H1 (cell line): ENCODE data around the gene SSTR4. TPM values are rescaled to one million over a fixed set of nuclear protein-coding genes. Genes with fewer than 3 reads are reported as not detected.

Source experiments
- CTCF ChIA-PET: fragments of 300-600 bp; sonication (Branson Sonifier 250); formaldehyde crosslinking; loops from one replicate; lab custom pipeline; 2021; ENCODE audit not compliant: partially characterized antibody; lab: Charles Lee
- POLR2A ChIA-PET: fragments of 300-600 bp; sonication (Branson Sonifier 250); formaldehyde crosslinking; loops from one replicate; lab custom pipeline; 2021; ENCODE audit warnings: inconsistent platforms; ENCODE audit not compliant: partially characterized antibody; lab: Charles Lee
- DNase-seq, 2 experiments: peaks; one replicate each; pipeline versions ENCODE4 v3.0.0 to v3.0.0-alpha.2; 2010 to 2022; ENCODE audit warnings: low spot score in 2 of 2, low read depth in 1 of 2, mixed read lengths in 1 of 2
- FAIRE-seq: peaks from 2 replicates; lab custom pipeline; 2011; peaks lifted over from hg19 to GRCh38; lab: Jason Lieb, UNC
- H2AFZ ChIP-seq: 2 replicates; pipeline ENCODE4 v1.8.1; 2012; ENCODE audit warnings: low read length, inconsistent platforms
- H2AK5ac ChIP-seq: 2 replicates; pipeline ENCODE4 v1.6.1; 2013; ENCODE audit warnings: low read depth, low read length
- H2BK120ac ChIP-seq: replicated peaks from 2 replicates; pipeline ENCODE3; 2013; ENCODE audit warnings: low read depth, low read length, inconsistent platforms
- H2BK12ac ChIP-seq: 2 replicates; pipeline ENCODE4 v1.6.1; 2013; ENCODE audit warnings: low read depth, low read length
- H2BK15ac ChIP-seq: 2 replicates; pipeline ENCODE4 v1.6.1; 2013; ENCODE audit warnings: low read length
- H2BK20ac ChIP-seq: 2 replicates; pipeline ENCODE4 v1.6.1; 2013; ENCODE audit warnings: low read length
- H2BK5ac ChIP-seq: 2 replicates; pipeline ENCODE4 v1.6.1; 2013; ENCODE audit warnings: low read depth, low read length
- H3K14ac ChIP-seq: 2 replicates; pipeline ENCODE4 v1.6.1; 2013; ENCODE audit warnings: inconsistent platforms; ENCODE audit not compliant: insufficient read length
- H3K18ac ChIP-seq: 2 replicates; pipeline ENCODE4 v1.6.1; 2013; ENCODE audit warnings: low read length; ENCODE audit errors: extremely low read depth
- H3K23ac ChIP-seq: 2 replicates; pipeline ENCODE4 v1.6.1; 2013; ENCODE audit warnings: inconsistent platforms; ENCODE audit not compliant: insufficient read length
- H3K23me2 ChIP-seq: 2 replicates; pipeline ENCODE4 v1.6.1; 2013; ENCODE audit warnings: low read depth, low read length
- H3K27ac ChIP-seq: 2 replicates; pipeline ENCODE4 v1.6.1; 2011; ENCODE audit warnings: low read depth, low read length, inconsistent platforms
- H3K27me3 ChIP-seq, 4 experiments: replicated peaks in 1 of 4; 1 replicate in 1 of 4; 2 replicates in 3 of 4; pipeline versions ENCODE4 v1.6.1 to v1.8.1; 2011 to 2013; ENCODE audit warnings: low read length in 3 of 4, mild to moderate bottlenecking in 3 of 4, inconsistent platforms in 2 of 4, mixed read lengths in 2 of 4, moderate library complexity in 1 of 4; ENCODE audit not compliant: control insufficient read depth in 3 of 4, insufficient read depth in 3 of 4; ENCODE audit errors: extremely low read depth in 1 of 4
- H3K36me3 ChIP-seq, 4 experiments: 2 replicates each; pipeline versions ENCODE4 v1.6.1 to v1.8.1; 2011 to 2013; ENCODE audit warnings: mild to moderate bottlenecking in 4 of 4, low read length in 3 of 4, moderate library complexity in 2 of 4, control low read depth in 1 of 4, inconsistent platforms in 1 of 4; ENCODE audit not compliant: insufficient read depth in 4 of 4, control insufficient read depth in 2 of 4
- H3K4ac ChIP-seq: replicated peaks from 2 replicates; pipeline ENCODE3; 2013; ENCODE audit warnings: low read length, low read depth, mixed read lengths, inconsistent platforms; ENCODE audit not compliant: insufficient read length
- H3K4me1 ChIP-seq, 4 experiments: replicated peaks in 1 of 4; 1 replicate in 1 of 4; 2 replicates in 3 of 4; pipeline versions ENCODE4 v1.6.1 to v1.8.1; 2011 to 2013; ENCODE audit warnings: low read length in 3 of 4, inconsistent platforms in 2 of 4, mixed read lengths in 1 of 4; ENCODE audit not compliant: insufficient read depth in 4 of 4, control insufficient read depth in 3 of 4
- H3K4me2 ChIP-seq, 2 experiments: 2 replicates each; pipeline versions ENCODE4 v1.6.1 to v1.8.1; 2011 to 2013; ENCODE audit warnings: low read depth in 2 of 2, low read length in 2 of 2, control low read depth in 1 of 2, inconsistent platforms in 1 of 2, mild to moderate bottlenecking in 1 of 2; ENCODE audit not compliant: insufficient read depth in 1 of 2
- H3K4me3 ChIP-seq, 4 experiments: fragments of 200-600, 300-600 bp in 1 of 4; sonication (generic), shearing (Covaris generic), sonication (Bioruptor Twin) in 1 of 4; 2 replicates each; pipeline versions ENCODE4 v1.5.1 to v1.8.1; 2011 to 2016; ENCODE audit warnings: low read length in 4 of 4, low read depth in 3 of 4, control low read depth in 2 of 4, inconsistent platforms in 2 of 4, mild to moderate bottlenecking in 2 of 4, mixed read lengths in 1 of 4, moderate library complexity in 1 of 4; ENCODE audit not compliant: insufficient read depth in 2 of 4; ENCODE audit errors: extremely low read depth in 1 of 4
- H3K56ac ChIP-seq: replicated peaks from 2 replicates; pipeline ENCODE3; 2013; ENCODE audit warnings: low read depth, mild to moderate bottlenecking, mixed read lengths, low read length, inconsistent platforms; ENCODE audit not compliant: insufficient read length
- H3K79me1 ChIP-seq: 2 replicates; pipeline ENCODE4 v1.6.1; 2013; ENCODE audit warnings: low read depth, low read length, control low read depth
- H3K79me2 ChIP-seq, 2 experiments: 2 replicates each; pipeline versions ENCODE4 v1.6.1 to v1.8.1; 2012 to 2013; ENCODE audit warnings: low read length in 2 of 2, mild to moderate bottlenecking in 2 of 2, inconsistent platforms in 1 of 2; ENCODE audit not compliant: insufficient read depth in 2 of 2, control insufficient read depth in 1 of 2
- H3K9ac ChIP-seq, 4 experiments: replicated peaks in 1 of 4; 1 replicate in 1 of 4; 2 replicates in 3 of 4; pipeline versions ENCODE4 v1.6.1 to v1.8.1; 2011 to 2013; ENCODE audit warnings: low read depth in 3 of 4, low read length in 3 of 4, control low read depth in 2 of 4, mild to moderate bottlenecking in 2 of 4, moderate library complexity in 2 of 4, inconsistent platforms in 1 of 4; ENCODE audit errors: extremely low read depth in 1 of 4
- H3K9me3 ChIP-seq, 2 experiments: 2 replicates each; pipeline versions ENCODE4 v1.6.1 to v1.8.1; 2012 to 2013; ENCODE audit warnings: mild to moderate bottlenecking in 2 of 2, moderate library complexity in 2 of 2, control low read depth in 1 of 2, inconsistent platforms in 1 of 2, low read depth in 1 of 2, low read length in 1 of 2, mixed read lengths in 1 of 2; ENCODE audit not compliant: insufficient read depth in 2 of 2
- H4K20me1 ChIP-seq, 2 experiments: replicated peaks in 1 of 2; 2 replicates each; pipeline versions ENCODE3 to v1.8.1; 2011 to 2013; ENCODE audit warnings: inconsistent platforms in 2 of 2, low read length in 2 of 2, mild to moderate bottlenecking in 1 of 2; ENCODE audit not compliant: insufficient read depth in 2 of 2, control insufficient read depth in 1 of 2
- H4K5ac ChIP-seq: 2 replicates; pipeline ENCODE4 v1.6.1; 2013; ENCODE audit warnings: low read length, low read depth, mixed read lengths, inconsistent platforms; ENCODE audit not compliant: insufficient read length
- H4K8ac ChIP-seq: 2 replicates; pipeline ENCODE4 v1.8.0; 2013; ENCODE audit warnings: mild to moderate bottlenecking, moderate library complexity, low read length, inconsistent platforms; ENCODE audit not compliant: insufficient read depth; ENCODE audit errors: extremely low read depth
- H4K91ac ChIP-seq: replicated peaks from 2 replicates; pipeline ENCODE3; 2013; ENCODE audit warnings: low read length, mixed read lengths, inconsistent platforms; ENCODE audit not compliant: insufficient read length
- BACH1 ChIP-seq: IDR thresholded peaks from 2 replicates; pipeline ENCODE4 v1.6.1; 2012; ENCODE audit warnings: low read length, improper control_type of control experiment
- EZH2 ChIP-seq: fragments of 200-600 bp; sonication (generic); IDR thresholded peaks from 2 replicates; pipeline ENCODE4 v1.7.1; 2012; ENCODE audit warnings: low read depth, mild to moderate bottlenecking, moderate library complexity, low read length, inconsistent platforms; ENCODE audit not compliant: severe bottlenecking
- SIN3A ChIP-seq, 2 experiments: IDR thresholded peaks in 1 of 2; conservative IDR thresholded peaks in 1 of 2; 2 replicates each; pipeline ENCODE4 v1.6.1; 2011 to 2012; ENCODE audit warnings: low read length in 2 of 2, improper control_type of control experiment in 1 of 2, low read depth in 1 of 2, mild to moderate bottlenecking in 1 of 2
- WGBS, 2 experiments: shearing (Covaris generic) in 1 of 2; methylation state at CpG; one replicate each; pipeline versions ENCODE4 v1.1.6 to v1.1.7; 2013 to 2015; ENCODE audit warnings: low lambda C conversion rate in 2 of 2, mixed read lengths in 2 of 2, inconsistent platforms in 1 of 2, low coverage in 1 of 2, missing lambda C conversion rate in 1 of 2; ENCODE audit not compliant: insufficient replicate concordance in 2 of 2, insufficient coverage in 1 of 2, insufficient read length in 1 of 2; ENCODE audit errors: extremely low coverage in 1 of 2, missing lambda C conversion rate in 1 of 2; 5-methylcytosine and 5-hydroxymethylcytosine counted together
- polyA plus RNA-seq, 7 experiments: library from polyadenylated mRNA; depleted of rRNA in 3 of 7; stranded (reverse) in 5 of 7; unstranded in 2 of 7; fragments of >200 nt in 5 of 7; fragments of 200-250 nt in 2 of 7; gene quantifications; 1 replicate in 5 of 7; 2 replicates in 1 of 7; 4 replicates in 1 of 7; pipeline versions ENCODE4 v1.2.1 to v1.2.3, GENCODE V29; 2011 to 2013; ENCODE audit warnings: missing spikeins in 2 of 7, mixed read lengths in 2 of 7
- total RNA-seq: library from RNA; stranded (reverse); fragmentation: NEBNext Ultra II Directional; extraction: Animal tissue kit (Norgen Biotek cat#: 25700); gene quantifications from 2 replicates; pipeline ENCODE4 v1.2.1, GENCODE V29; 2021
- TF ChIP-seq, protein P1 (sequence below): IDR thresholded peaks from 2 replicates; pipeline ENCODE4 v1.6.1; 2012; ENCODE audit warnings: inconsistent platforms

The SSTR4 gene
- total and polyA plus RNA-seq, 2 of the 8 experiments (the other 6 are each of a cell fraction or from before 2014, with no cell fraction given) = 0.05 TPM; not detected in 1

DNA sequence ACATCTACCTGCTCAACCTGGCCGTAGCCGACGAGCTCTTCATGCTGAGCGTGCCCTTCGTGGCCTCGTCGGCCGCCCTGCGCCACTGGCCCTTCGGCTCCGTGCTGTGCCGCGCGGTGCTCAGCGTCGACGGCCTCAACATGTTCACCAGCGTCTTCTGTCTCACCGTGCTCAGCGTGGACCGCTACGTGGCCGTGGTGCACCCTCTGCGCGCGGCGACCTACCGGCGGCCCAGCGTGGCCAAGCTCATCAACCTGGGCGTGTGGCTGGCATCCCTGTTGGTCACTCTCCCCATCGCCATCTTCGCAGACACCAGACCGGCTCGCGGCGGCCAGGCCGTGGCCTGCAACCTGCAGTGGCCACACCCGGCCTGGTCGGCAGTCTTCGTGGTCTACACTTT lies 619 bp downstream of the SSTR4 start:
- Histone ChIP-seq H3K23me2 (peaks cover 2% of the 10 kb centered on the region; the same call in 1 of the 2 replicates), H2AK5ac (no peak overlapping the region), H4K91ac (peak overlapping the region; percentile 67), H2BK20ac (no peak overlapping the region), H3K56ac (no peak overlapping the region), H3K14ac (no peak overlapping the region), H3K23ac (no peak overlapping the region), H3K4me3 (peak overlapping the region in 3 of 4 experiments; percentile 19 to 63 (median 24); a peak in 6 of 8 replicates), H4K5ac (no peak overlapping the region), H3K4me1 (peaks cover 0 to 3% (median 0%) of the 10 kb centered on the region in 4 experiments; a peak in 1 of 7 replicates), H3K36me3 (no peaks in the 10 kb centered on the region; a peak in 1 of 8 replicates), H2BK15ac (peak overlapping the region; percentile 61; the same call in 1 of the 2 replicates)
- 88% methylated on average over 35 of the region's 41 CpGs; no CpG with 5 or more reads in 1 of the 2 experiments for WGBS, 2 experiments
- FAIRE-seq = no peak
- TF ChIP-seq, protein P1, sequence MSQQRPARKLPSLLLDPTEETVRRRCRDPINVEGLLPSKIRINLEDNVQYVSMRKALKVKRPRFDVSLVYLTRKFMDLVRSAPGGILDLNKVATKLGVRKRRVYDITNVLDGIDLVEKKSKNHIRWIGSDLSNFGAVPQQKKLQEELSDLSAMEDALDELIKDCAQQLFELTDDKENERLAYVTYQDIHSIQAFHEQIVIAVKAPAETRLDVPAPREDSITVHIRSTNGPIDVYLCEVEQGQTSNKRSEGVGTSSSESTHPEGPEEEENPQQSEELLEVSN = peak; percentile 54; the same call in 1 of the 2 replicates
- TF ChIP-seq BACH1 (no peak), EZH2 (peak; percentile 5), SIN3A (conservative IDR thresholded peaks at IDR 0.05 in 1 of 2, IDR thresholded peaks at IDR 0.05 in 1 of 2; ENCODE audit: low read depth in 1 of 2, low read length in 2 of 2) (no peak)
- TF ChIP-seq, all 59 proteins: peak for 2
- Histone ChIP-seq H4K20me1 (no peaks in the 10 kb centered on the region), H3K27me3 (peaks cover 21 to 66% (median 50%) of the 10 kb centered on the region in 4 experiments), H3K79me2 (no peaks in the 10 kb centered on the region), H3K4me2 (peak overlapping the region; percentile 48 to 78), H3K79me1 (no peaks in the 10 kb centered on the region), H3K18ac (peak overlapping the region; percentile 51; the same call in 1 of the 2 replicates), H2AFZ (peak overlapping the region; percentile 84), H2BK120ac (no peak overlapping the region), H3K27ac (no peak overlapping the region), H2BK5ac (no peak overlapping the region), H2BK12ac (peak overlapping the region; percentile 81; the same call in 1 of the 2 replicates), H3K4ac (peak overlapping the region; percentile 42), H3K9ac (no peak overlapping the region; a peak in 1 of 7 replicates), H3K9me3 (peaks cover 0 to 5% of the 10 kb centered on the region in 2 experiments; a peak in 1 of 4 replicates), H4K8ac (no peak overlapping the region)
- POLR2A ChIA-PET = interaction anchor here (0.6 to 1.2 kb wide), 2 partner anchors 16 to 235 kb away, joined by 4 to 5 read pairs; no protein-coding TSS in a partner anchor
- no peak for DNase-seq
- CTCF ChIA-PET = interaction anchor here (2.1 to 4.2 kb wide), 2 partner anchors 11 to 15 kb away, joined by 10 to 17 read pairs; partner anchors contain the start of gene THBD
